ENCODE results near the gene ITPKB.
A peak's percentile ranks its signal among the peaks of the same experiment; 100 is the strongest.

ITPKB gene

GRCh38 chr1:226678251-226678650 is 60.8 kb downstream of the ITPKB start:
- in situ Hi-C loops (cut with MboI; ENCODE audit: low sequenced_read_pairs, unreplicated experiment) = no loop called here
- TF ChIP-seq CTCF (IDR thresholded peaks at IDR 0.05; ENCODE audit: borderline replicate concordance, control extremely low read depth, extremely low read depth, insufficient read depth, missing control alignments) = no peak
- no peak for DNase-seq (ENCODE audit: low spot score)

GRCh38 chr1:226677027-226678020 is 61.8 kb downstream of the ITPKB start:
- TF ChIP-seq CTCF (IDR thresholded peaks at IDR 0.05; ENCODE audit: borderline replicate concordance, control extremely low read depth, extremely low read depth, insufficient read depth, missing control alignments) = no peak
- in situ Hi-C loops (cut with MboI; ENCODE audit: low sequenced_read_pairs, unreplicated experiment) = no loop called here
- no peak for DNase-seq (ENCODE audit: low spot score)

- no peak for TF ChIP-seq CTCF (IDR thresholded peaks at IDR 0.05; ENCODE audit: borderline replicate concordance, control extremely low read depth, extremely low read depth, insufficient read depth, missing control alignments)
- in situ Hi-C loops (cut with MboI; ENCODE audit: low sequenced_read_pairs, unreplicated experiment) = no loop called here
- DNase-seq (ENCODE audit: low spot score) = no peak
These were observed 62.7 kb downstream of the ITPKB start for GRCh38 chr1:226676381-226676780.

- DNase-seq (ENCODE audit: low spot score) = no peak
- no peak for TF ChIP-seq CTCF (IDR thresholded peaks at IDR 0.05; ENCODE audit: borderline replicate concordance, control extremely low read depth, extremely low read depth, insufficient read depth, missing control alignments)
- in situ Hi-C loops (cut with MboI; ENCODE audit: low sequenced_read_pairs, unreplicated experiment) = no loop called here
These were observed 63.2 kb downstream of the ITPKB start for GRCh38 chr1:226675715-226676357.

GRCh38 chr1:226674892-226675714 is 64.0 kb downstream of the ITPKB start:
- TF ChIP-seq CTCF (IDR thresholded peaks at IDR 0.05; ENCODE audit: borderline replicate concordance, control extremely low read depth, extremely low read depth, insufficient read depth, missing control alignments) = no peak
- in situ Hi-C loops (cut with MboI; ENCODE audit: low sequenced_read_pairs, unreplicated experiment) = no loop called here
- peak; percentile 81 for DNase-seq (ENCODE audit: low spot score)

- in situ Hi-C loops (cut with MboI; ENCODE audit: low sequenced_read_pairs, unreplicated experiment) = no loop called here
- TF ChIP-seq CTCF (IDR thresholded peaks at IDR 0.05; ENCODE audit: borderline replicate concordance, control extremely low read depth, extremely low read depth, insufficient read depth, missing control alignments) = no peak
These were observed 66.7 kb downstream of the ITPKB start for GRCh38 chr1:226672339-226672762.

More at GRCh38 chr1:226672339-226672762, 66.7 kb downstream of the ITPKB start:
- no peak for DNase-seq (ENCODE audit: low spot score)
